Melanocyte of skin (primary cell): ENCODE results near the gene BOD1. TPM values are rescaled to one million over a fixed set of nuclear protein-coding genes. Genes with fewer than 3 reads are reported as not detected.

Experiments used
- total RNA-seq, 2 donors: library from RNA; depleted of rRNA; stranded (reverse); fragments of >200 nt; gene quantifications; 2 replicates each; pipeline ENCODE4 v1.2.3, GENCODE V29; 2012

The BOD1 gene
- 10 to 100 TPM; 32.7 to 34.0 TPM for total RNA-seq

DNA sequence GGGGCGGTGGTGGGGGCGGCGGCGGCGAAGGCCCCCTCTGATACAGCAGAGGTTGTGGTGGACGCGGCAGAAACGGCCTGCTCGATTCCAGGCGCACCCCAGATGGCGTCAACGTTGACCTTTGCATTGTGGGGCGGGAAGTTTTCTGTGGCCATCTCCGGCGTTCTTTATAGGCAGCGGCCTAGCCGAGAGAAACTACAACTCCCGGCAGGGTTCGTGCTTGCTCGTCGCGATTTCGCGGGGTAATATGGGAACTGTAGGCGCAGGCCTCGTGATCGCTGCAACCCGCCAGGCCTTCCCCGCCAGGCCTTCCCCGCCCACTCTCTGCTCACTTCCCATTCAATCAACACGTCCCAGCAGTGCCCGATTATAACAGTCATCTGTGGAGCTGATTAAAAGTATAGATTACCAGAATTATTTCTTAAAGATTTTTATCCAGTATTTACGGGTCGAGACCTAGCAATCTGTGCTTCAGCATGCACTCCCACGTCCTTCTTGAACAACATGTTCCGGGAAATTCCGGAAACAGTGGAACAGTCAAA is at the start of gene BOD1:
TSS of gene BOD1 (minus strand) at position 74 of the 542 bp plus-strand sequence. CDS start 214 bp downstream, outside the sequence.

